Esophagus muscularis mucosa (tissue), 4 donors: ENCODE measurements around the gene NTF3.

Experiments
- CTCF ChIP-seq, 3 experiments: fragments of 200-600 bp in 2 of 3; fragments of 450-650 bp in 1 of 3; sonication (generic) in 2 of 3; IDR thresholded peaks; one replicate each; pipeline ENCODE4 v1.5.1; 2017 to 2019; ENCODE audit warnings: antibody characterized with exemption in 3 of 3, mild to moderate bottlenecking in 2 of 3, moderate library complexity in 1 of 3
- EP300 ChIP-seq: sonication (generic); formaldehyde crosslinking; IDR thresholded peaks from one replicate; pipeline ENCODE4 v1.6.1; 2017; ENCODE audit warnings: antibody characterized with exemption
- POLR2A ChIP-seq: fragments of 450-650 bp; IDR thresholded peaks from one replicate; pipeline ENCODE4 v1.6.1; 2017; ENCODE audit warnings: antibody characterized with exemption, moderate library complexity, mild to moderate bottlenecking, low read depth
- POLR2AphosphoS5 ChIP-seq, 2 donors: sonication (generic); formaldehyde crosslinking; IDR thresholded peaks; one replicate each; pipeline ENCODE4 v1.6.1; 2017; ENCODE audit warnings: antibody characterized with exemption in 2 of 2

- TF ChIP-seq POLR2A: no peak
- TF ChIP-seq CTCF (IDR thresholded peaks at IDR 0.05): no peak
- TF ChIP-seq POLR2AphosphoS5 (IDR thresholded peaks at IDR 0.05): no peak
- TF ChIP-seq EP300: no peak
Observed at GRCh38 chr12:5392961-5393360, 38.9 kb upstream of the NTF3 start.
